Kidney (tissue), 14 donors: ENCODE measurements around the gene RHEB. TPM values are rescaled to one million over a fixed set of nuclear protein-coding genes. Genes with fewer than 3 reads are reported as not detected.
A peak's percentile ranks its signal among the peaks of the same experiment; 100 is the strongest.

Experiments
- DNase-seq, 5 donors: peaks; one replicate each; pipeline ENCODE4 v3.0.0-alpha.2; 2013 to 2020
- FAIRE-seq: peaks from 2 replicates; lab custom pipeline; 2012; peaks lifted over from hg19 to GRCh38; lab: Jason Lieb, UNC
- H3K27ac ChIP-seq, 2 donors: one replicate each; pipeline ENCODE4 v1.7.0; 2013; ENCODE audit warnings: low read depth in 2 of 2, low read length in 2 of 2, inconsistent platforms in 1 of 2
- H3K27me3 ChIP-seq: one replicate; pipeline ENCODE4 v1.7.1; 2013; ENCODE audit warnings: low read length, inconsistent platforms; ENCODE audit not compliant: control insufficient read depth, insufficient read depth
- H3K36me3 ChIP-seq, 3 donors: one replicate each; pipeline versions ENCODE4 v1.7.0 to v1.7.1; 2013; ENCODE audit warnings: low read length in 3 of 3, control low read depth in 1 of 3, inconsistent platforms in 1 of 3; ENCODE audit not compliant: insufficient read depth in 3 of 3, control insufficient read depth in 2 of 3
- H3K4me1 ChIP-seq, 3 donors: one replicate each; pipeline versions ENCODE4 v1.7.0 to v1.7.1; 2013; ENCODE audit warnings: low read length in 3 of 3, inconsistent platforms in 1 of 3, low read depth in 1 of 3; ENCODE audit not compliant: control insufficient read depth in 2 of 3, insufficient read depth in 2 of 3
- H3K4me3 ChIP-seq, 3 donors: one replicate each; pipeline versions ENCODE4 v1.7.0 to v1.8.1; 2013; ENCODE audit warnings: low read length in 3 of 3, control low read depth in 1 of 3, inconsistent platforms in 1 of 3
- H3K9ac ChIP-seq, 3 donors: one replicate each; pipeline versions ENCODE4 v1.7.0 to v1.7.1; 2013; ENCODE audit warnings: low read length in 3 of 3, control low read depth in 1 of 3, inconsistent platforms in 1 of 3
- H3K9me3 ChIP-seq, 3 donors: one replicate each; pipeline versions ENCODE4 v1.7.0 to v1.7.1; 2013; ENCODE audit warnings: low read length in 3 of 3, control low read depth in 1 of 3, inconsistent platforms in 1 of 3; ENCODE audit not compliant: control insufficient read depth in 2 of 3, insufficient read depth in 1 of 3
- intact Hi-C: fragments of 100-400 bp; cut with DNase I; formaldehyde crosslinking; loops from one replicate; pipeline ENCODE4 v1.11.1; 2022
- polyA plus RNA-seq: library from polyadenylated mRNA; stranded (reverse); fragments of 350-450 nt; fragmentation: Illumina TruSeq; extraction: RNeasy Lipid Tissue Mini Kit (QIAGEN cat#74804); gene quantifications from one replicate; pipeline ENCODE4 v1.2.3, GENCODE V29; 2014; ENCODE audit warnings: low read depth, low replicate concordance; ENCODE audit not compliant: insufficient read depth
- total RNA-seq: library from RNA; stranded (reverse); fragmentation: NEBNext Ultra II Directional; extraction: Animal tissue kit (Norgen Biotek cat#: 25700); gene quantifications from one replicate; pipeline ENCODE4 v1.2.1, GENCODE V29; 2021
- TF ChIP-seq, protein P1 (sequence below): IDR thresholded peaks from 3 replicates; pipeline ENCODE4 v1.5.1; 2012; ENCODE audit warnings: mild to moderate bottlenecking, moderate library complexity, borderline replicate concordance; ENCODE audit not compliant: insufficient read depth; ENCODE audit errors: extremely low read depth
- donor health status: control.
- donor health status: control.
- donor health status: control.
- donor health status: control.
- donor health status: control.
- donor health status: DM: yes; HTN: yes; CAD: no.
- donor health status: Normal renal cell carcinoma (clear cell type).

RHEB gene
- total and polyA plus RNA-seq, 2 donors from 2014 or later = 92.7 to 123 TPM

DNA sequence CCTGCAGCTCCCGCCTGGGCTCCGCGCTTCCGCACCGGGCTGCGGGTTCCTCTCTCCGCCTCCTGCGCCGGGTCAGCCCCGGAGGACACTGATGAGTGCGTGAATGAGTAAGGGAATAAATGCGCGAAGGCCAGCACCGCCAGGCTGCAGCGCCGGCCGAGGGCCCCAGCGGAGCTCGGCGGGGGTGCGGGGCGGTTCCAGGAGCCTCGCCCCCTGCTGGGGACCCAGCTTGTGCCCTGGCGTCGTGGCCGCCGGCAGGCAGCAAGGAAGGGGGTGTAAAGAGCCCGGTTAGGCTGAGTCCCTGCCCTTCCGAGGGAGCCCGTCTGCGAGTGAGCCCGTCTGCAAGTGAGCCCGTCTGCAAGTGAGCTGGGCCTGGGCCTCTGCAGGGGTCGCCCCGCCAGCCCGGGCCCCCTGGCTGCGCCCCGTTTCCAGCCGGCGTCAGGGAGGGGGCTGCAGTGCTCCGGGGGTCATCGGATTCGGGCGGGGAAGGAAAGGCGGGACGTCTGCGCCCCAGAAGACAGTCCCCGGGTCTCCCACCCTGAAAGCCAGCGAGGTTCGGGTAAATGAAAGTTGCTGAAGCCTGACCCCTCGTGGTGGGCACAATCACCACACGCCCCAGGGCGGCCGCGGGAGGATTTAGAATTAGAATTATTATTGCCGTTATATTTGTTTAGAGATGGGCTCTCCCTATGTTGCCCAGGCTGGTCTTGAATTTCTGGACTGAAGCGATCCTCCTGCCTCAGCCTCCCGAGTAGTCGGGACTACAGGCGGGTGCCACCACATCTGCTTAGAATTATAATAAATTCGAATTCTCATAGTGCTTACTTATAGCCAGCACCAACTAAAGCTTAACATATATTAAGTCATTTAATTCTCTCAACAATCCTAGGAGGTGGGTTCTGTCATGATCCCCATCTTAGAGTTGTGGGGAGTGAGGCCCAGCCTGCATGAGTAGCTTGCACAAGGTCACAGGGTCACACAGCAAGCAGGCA, 71.1 kb downstream of the RHEB start:
- intact Hi-C loops = no loop called here
- H3K9me3 ChIP-seq = no peaks in the 10 kb centered on the region
- no peaks in the 10 kb centered on the region for H3K27me3 ChIP-seq
- DNase-seq (peak in 4 of 5 donors; percentile 81 to 87 (median 83)), FAIRE-seq (no peak)
- peak overlapping the region in 1 of 3 donors; percentile 5 for H3K9ac ChIP-seq
- TF ChIP-seq, protein P1, sequence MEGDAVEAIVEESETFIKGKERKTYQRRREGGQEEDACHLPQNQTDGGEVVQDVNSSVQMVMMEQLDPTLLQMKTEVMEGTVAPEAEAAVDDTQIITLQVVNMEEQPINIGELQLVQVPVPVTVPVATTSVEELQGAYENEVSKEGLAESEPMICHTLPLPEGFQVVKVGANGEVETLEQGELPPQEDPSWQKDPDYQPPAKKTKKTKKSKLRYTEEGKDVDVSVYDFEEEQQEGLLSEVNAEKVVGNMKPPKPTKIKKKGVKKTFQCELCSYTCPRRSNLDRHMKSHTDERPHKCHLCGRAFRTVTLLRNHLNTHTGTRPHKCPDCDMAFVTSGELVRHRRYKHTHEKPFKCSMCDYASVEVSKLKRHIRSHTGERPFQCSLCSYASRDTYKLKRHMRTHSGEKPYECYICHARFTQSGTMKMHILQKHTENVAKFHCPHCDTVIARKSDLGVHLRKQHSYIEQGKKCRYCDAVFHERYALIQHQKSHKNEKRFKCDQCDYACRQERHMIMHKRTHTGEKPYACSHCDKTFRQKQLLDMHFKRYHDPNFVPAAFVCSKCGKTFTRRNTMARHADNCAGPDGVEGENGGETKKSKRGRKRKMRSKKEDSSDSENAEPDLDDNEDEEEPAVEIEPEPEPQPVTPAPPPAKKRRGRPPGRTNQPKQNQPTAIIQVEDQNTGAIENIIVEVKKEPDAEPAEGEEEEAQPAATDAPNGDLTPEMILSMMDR = peak; percentile 78
- no peak overlapping the region for H3K27ac ChIP-seq
- H3K4me1 ChIP-seq = peaks cover 0 to 3% (median 0%) of the 10 kb centered on the region in 3 donors
- H3K4me3 ChIP-seq = peak overlapping the region in 2 of 3 donors; percentile 25 to 57
- no peaks in the 10 kb centered on the region for H3K36me3 ChIP-seq

DNA sequence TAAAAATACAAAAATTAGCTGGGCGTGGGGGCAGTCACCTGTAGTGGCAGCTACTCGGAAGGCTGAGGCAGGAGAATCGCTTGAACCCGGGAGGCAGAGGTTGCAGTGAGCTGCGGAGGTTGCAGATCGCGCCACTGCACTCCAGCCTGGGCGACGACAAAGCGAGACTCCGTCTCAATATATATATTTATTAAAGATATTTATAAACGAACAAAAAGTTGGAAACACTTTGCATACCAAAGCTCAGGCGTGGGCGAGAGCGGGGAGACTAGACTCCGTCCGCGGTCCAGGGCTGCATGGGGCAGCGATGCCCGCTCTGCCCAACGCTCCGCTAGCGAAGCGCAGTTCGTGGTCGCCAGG, 71.8 kb downstream of the RHEB start:
- peaks cover 0 to 3% (median 0%) of the 10 kb centered on the region in 3 donors for H3K4me1 ChIP-seq
- FAIRE-seq = no peak
- TF ChIP-seq, protein P1 = no peak
- H3K27ac ChIP-seq = no peak overlapping the region
- no peaks in the 10 kb centered on the region for H3K27me3 ChIP-seq
- H3K9ac ChIP-seq = no peak overlapping the region
- DNase-seq = no peak
- no peaks in the 10 kb centered on the region for H3K36me3 ChIP-seq
- intact Hi-C loops = no loop called here
- H3K9me3 ChIP-seq = no peaks in the 10 kb centered on the region
- H3K4me3 ChIP-seq = peak overlapping the region in 2 of 3 donors; percentile 25 to 57

DNA sequence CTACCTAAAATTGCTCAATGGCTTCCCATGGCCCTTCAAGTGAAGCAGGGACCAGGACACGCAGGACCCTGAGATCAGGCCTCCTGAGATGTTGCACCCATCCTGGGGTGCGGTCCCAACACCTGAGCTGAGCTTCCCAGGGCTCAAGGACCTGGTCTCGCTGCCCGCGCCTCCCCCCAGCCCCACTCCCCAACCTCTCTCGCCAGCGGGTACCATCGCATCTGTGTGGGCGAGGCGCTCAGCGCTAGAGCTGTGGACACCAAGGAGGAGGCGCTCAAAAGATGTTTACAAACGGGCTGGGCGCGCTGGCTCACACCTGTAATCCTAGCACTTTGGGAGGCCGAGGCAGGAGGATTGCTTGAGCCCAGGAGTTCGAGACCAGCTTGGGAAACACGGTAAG, 72.4 kb downstream of the RHEB start:
- no peak for DNase-seq
- Histone ChIP-seq H3K4me3 (no peak overlapping the region), H3K27ac (no peak overlapping the region), H3K27me3 (no peaks in the 10 kb centered on the region), H3K4me1 (peaks cover 0 to 3% (median 0%) of the 10 kb centered on the region in 3 donors), H3K36me3 (no peaks in the 10 kb centered on the region), H3K9me3 (no peaks in the 10 kb centered on the region), H3K9ac (no peak overlapping the region)
- TF ChIP-seq, protein P1 = no peak
- intact Hi-C loops = no loop called here
- FAIRE-seq = no peak
